DOHH2 (cell line): ENCODE results near the gene KPNB1.

Experiments
- H3F3A ChIP-seq: fragments of 200-600 bp; sonication (generic), shearing (Covaris generic); 2 replicates; pipeline ENCODE4 v1.6.0; 2016; ENCODE audit warnings: antibody characterized with exemption, mild to moderate bottlenecking; ENCODE audit not compliant: control insufficient read depth, insufficient read depth
- H3K27ac ChIP-seq: fragments of 200-600 bp; sonication (generic); 2 replicates; pipeline ENCODE4 v1.5.1; 2014; ENCODE audit warnings: low read depth, mild to moderate bottlenecking, low read length, moderate library complexity
- H3K27me3 ChIP-seq: fragments of 200-600 bp; sonication (generic); 2 replicates; pipeline ENCODE4 v1.6.1; 2014; ENCODE audit warnings: mild to moderate bottlenecking, low read length, mixed read lengths; ENCODE audit not compliant: control insufficient read depth
- H3K36me3 ChIP-seq: fragments of 200-600 bp; sonication (generic); 2 replicates; pipeline ENCODE4 v1.6.1; 2014; ENCODE audit warnings: mild to moderate bottlenecking, low read length, moderate library complexity, mixed read lengths; ENCODE audit not compliant: control insufficient read depth
- H3K4me1 ChIP-seq: fragments of 200-600 bp; sonication (generic); 2 replicates; pipeline ENCODE4 v1.6.1; 2014; ENCODE audit warnings: mild to moderate bottlenecking, low read length, mixed read lengths; ENCODE audit not compliant: control insufficient read depth
- H3K4me2 ChIP-seq: fragments of 200-600 bp; sonication (generic); 2 replicates; pipeline ENCODE4 v1.6.0; 2014; ENCODE audit warnings: mild to moderate bottlenecking, low read length, moderate library complexity
- H3K4me3 ChIP-seq: fragments of 200-600 bp; sonication (generic); 2 replicates; pipeline ENCODE4 v1.5.1; 2014; ENCODE audit warnings: mild to moderate bottlenecking, low read length, mixed read lengths
- H3K79me2 ChIP-seq: fragments of 200-600 bp; sonication (generic); 2 replicates; pipeline ENCODE4 v1.6.1; 2014; ENCODE audit warnings: mild to moderate bottlenecking, low read length, mixed read lengths; ENCODE audit not compliant: control insufficient read depth
- H3K9me2 ChIP-seq: fragments of 200-600 bp; sonication (generic); replicated peaks from 2 replicates; pipeline ENCODE4 v1.6.1; 2014; ENCODE audit warnings: mild to moderate bottlenecking, low read length, mixed read lengths; ENCODE audit not compliant: control insufficient read depth
- H3K9me3 ChIP-seq: fragments of 200-600 bp; sonication (generic); 2 replicates; pipeline ENCODE4 v1.6.1; 2014; ENCODE audit warnings: antibody characterized with exemption, low read length, mixed read lengths; ENCODE audit not compliant: control insufficient read depth, insufficient read depth
- H4K20me1 ChIP-seq: fragments of 200-600 bp; sonication (generic); 2 replicates; pipeline ENCODE4 v1.6.0; 2014; ENCODE audit warnings: low read depth, mild to moderate bottlenecking, antibody characterized with exemption, low read length, moderate library complexity; ENCODE audit not compliant: control insufficient read depth, insufficient read depth
- EZH2phosphoT487 ChIP-seq: fragments of 200-600 bp; sonication (generic); IDR thresholded peaks from 2 replicates; pipeline ENCODE4 v1.6.1; 2017; ENCODE audit warnings: borderline replicate concordance, mild to moderate bottlenecking, antibody characterized with exemption, low read length, moderate library complexity, mixed read lengths
- TF ChIP-seq, protein P1 (sequence below): fragments of 200-600 bp; sonication (generic); IDR thresholded peaks from one replicate; pipeline ENCODE4 v1.5.1; 2014; ENCODE audit warnings: antibody characterized with exemption, mild to moderate bottlenecking, low read depth, low read length; ENCODE audit not compliant: poor library complexity, severe bottlenecking

The KPNB1 gene

DNA sequence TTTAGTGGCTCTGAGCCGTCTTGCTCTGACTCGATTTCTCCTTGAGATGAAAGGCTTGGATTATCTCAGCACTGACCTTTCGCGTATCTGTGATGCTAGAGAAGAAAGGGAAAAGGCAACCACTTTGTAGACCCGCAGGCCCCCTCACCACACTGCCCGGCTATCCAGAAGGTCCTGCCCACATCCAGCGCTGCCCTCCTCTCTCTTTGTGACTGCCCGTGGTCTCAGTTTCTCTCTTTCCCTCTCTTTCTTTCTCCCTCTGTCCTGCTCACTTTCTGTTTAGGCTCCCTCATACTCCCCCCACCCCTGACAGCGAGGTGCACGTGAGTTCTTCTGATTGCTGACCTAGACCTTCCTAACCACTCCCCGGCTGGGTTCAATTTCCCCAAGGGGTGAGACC, 70.5 kb downstream of the KPNB1 start:
- H3F3A ChIP-seq, result no peaks in the 10 kb centered on the region
- H3K4me2 ChIP-seq, result no peak overlapping the region
- no peaks in the 10 kb centered on the region; the same call in 1 of the 2 replicates for H4K20me1 ChIP-seq
- no peaks in the 10 kb centered on the region for H3K79me2 ChIP-seq
- H3K36me3 ChIP-seq, result no peaks in the 10 kb centered on the region
- no peak for TF ChIP-seq EZH2phosphoT487
- TF ChIP-seq, protein P1, sequence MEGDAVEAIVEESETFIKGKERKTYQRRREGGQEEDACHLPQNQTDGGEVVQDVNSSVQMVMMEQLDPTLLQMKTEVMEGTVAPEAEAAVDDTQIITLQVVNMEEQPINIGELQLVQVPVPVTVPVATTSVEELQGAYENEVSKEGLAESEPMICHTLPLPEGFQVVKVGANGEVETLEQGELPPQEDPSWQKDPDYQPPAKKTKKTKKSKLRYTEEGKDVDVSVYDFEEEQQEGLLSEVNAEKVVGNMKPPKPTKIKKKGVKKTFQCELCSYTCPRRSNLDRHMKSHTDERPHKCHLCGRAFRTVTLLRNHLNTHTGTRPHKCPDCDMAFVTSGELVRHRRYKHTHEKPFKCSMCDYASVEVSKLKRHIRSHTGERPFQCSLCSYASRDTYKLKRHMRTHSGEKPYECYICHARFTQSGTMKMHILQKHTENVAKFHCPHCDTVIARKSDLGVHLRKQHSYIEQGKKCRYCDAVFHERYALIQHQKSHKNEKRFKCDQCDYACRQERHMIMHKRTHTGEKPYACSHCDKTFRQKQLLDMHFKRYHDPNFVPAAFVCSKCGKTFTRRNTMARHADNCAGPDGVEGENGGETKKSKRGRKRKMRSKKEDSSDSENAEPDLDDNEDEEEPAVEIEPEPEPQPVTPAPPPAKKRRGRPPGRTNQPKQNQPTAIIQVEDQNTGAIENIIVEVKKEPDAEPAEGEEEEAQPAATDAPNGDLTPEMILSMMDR, result no peak
- no peak overlapping the region for H3K4me3 ChIP-seq
- H3K9me2 ChIP-seq, result no peaks in the 10 kb centered on the region
- H3K27me3 ChIP-seq, result peaks cover 60% of the 10 kb centered on the region
- H3K9me3 ChIP-seq, result no peaks in the 10 kb centered on the region
- H3K27ac ChIP-seq, result no peak overlapping the region
- peaks cover 8% of the 10 kb centered on the region; the same call in 1 of the 2 replicates for H3K4me1 ChIP-seq

DNA sequence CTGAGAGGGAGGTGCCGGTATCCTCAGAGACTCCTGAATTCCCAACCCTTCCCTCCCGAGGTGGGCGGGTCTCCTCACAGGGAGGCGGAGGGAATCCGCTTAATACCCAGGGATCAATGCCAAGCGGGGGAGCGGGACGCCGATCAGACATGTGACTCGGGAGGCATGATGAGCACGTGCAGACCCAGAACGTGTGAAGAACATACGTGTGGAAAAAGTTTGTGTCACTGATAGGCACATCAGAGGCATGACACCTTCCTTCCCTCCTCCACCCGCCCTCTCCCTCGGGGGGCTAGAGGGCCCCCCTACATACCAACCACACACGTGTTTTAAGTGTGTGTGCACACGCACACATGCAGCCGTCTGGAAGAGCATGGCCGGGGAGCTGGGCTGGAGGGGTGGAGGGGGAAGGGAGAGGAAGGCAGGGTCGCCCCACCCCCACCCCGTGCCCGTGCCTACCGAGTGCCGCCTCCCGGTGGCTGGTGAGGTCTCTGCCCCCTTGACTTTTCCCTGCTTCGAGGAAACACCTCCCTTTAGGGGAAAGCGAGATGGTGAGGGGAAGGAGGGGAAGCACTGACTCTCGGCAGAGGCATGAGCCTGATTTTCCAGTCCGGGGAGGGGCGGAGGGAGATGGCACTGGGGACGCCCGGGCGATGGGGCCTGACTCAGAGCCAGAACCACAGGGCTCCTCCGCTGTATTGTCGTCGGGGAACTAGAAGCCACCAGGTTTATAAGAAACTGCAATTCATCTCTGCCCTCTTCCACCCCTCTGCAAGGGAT, 71.2 kb downstream of the KPNB1 start:
- TF ChIP-seq EZH2phosphoT487, result no peak
- TF ChIP-seq, protein P1, result no peak
- Histone ChIP-seq H3K9me3 (no peaks in the 10 kb centered on the region), H3K27ac (no peak overlapping the region), H4K20me1 (no peaks in the 10 kb centered on the region; the same call in 1 of the 2 replicates), H3K27me3 (peaks cover 60% of the 10 kb centered on the region), H3F3A (no peaks in the 10 kb centered on the region), H3K4me2 (no peak overlapping the region), H3K79me2 (no peaks in the 10 kb centered on the region), H3K4me1 (peaks cover 8% of the 10 kb centered on the region; the same call in 1 of the 2 replicates), H3K36me3 (no peaks in the 10 kb centered on the region), H3K4me3 (no peak overlapping the region), H3K9me2 (no peaks in the 10 kb centered on the region)

DNA sequence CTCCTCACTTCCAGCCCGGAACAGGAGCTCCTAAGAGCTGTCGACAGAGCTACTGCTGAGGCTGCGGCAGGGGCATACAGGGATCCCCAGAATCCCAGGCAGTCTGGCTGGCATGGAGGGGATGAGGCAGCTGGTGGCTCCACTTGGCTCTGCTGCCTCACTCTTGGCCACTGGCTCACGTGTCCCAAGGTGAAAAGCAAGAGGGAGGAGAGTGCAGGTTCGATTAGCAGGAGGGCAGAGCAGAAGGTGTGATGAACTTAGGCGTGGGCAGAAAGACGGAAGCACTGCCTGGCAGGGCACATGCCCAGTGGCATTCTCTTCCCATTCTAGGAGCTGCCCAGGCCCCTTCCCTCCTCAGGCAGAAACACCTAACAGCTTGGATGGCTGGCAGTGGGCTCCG, 72.0 kb downstream of the KPNB1 start:
- Histone ChIP-seq H3K27ac (no peak overlapping the region), H3K4me1 (peaks cover 8% of the 10 kb centered on the region; the same call in 1 of the 2 replicates), H4K20me1 (no peaks in the 10 kb centered on the region; the same call in 1 of the 2 replicates), H3K36me3 (no peaks in the 10 kb centered on the region), H3K4me2 (no peak overlapping the region), H3K9me3 (no peaks in the 10 kb centered on the region), H3K27me3 (peaks cover 56% of the 10 kb centered on the region), H3F3A (no peaks in the 10 kb centered on the region), H3K79me2 (no peaks in the 10 kb centered on the region), H3K9me2 (no peaks in the 10 kb centered on the region), H3K4me3 (no peak overlapping the region)
- no peak for TF ChIP-seq EZH2phosphoT487
- TF ChIP-seq, protein P1, result no peak
